NOMO-1 treated with dmso at 0.1 percent for 144 hours (cell line): ENCODE measurements around the gene CCDC191.

ENCODE experiments used
- DNase-seq: peaks from one replicate; lab custom pipeline; 2025; ENCODE audit not compliant: unreplicated experiment; lab: John Stamatoyannopoulos, UW

CCDC191 gene

GRCh38 chr3:114056130-114057010 lies at the start of gene CCDC191, which contains the start of gene QTRT2:
Gene CCDC191 (minus strand): TSS chr3:114056526. CDS start chr3:114056466, 60 bp downstream.
Gene QTRT2 (plus strand): TSS chr3:114056737. CDS start chr3:114065258, 8,521 bp downstream.
- DNase-seq = peak; percentile 100

- DNase-seq = no peak
Measured at GRCh38 chr3:114104414-114104813, 48.1 kb upstream of the CCDC191 start.

GRCh38 chr3:114103858-114104257 lies 47.5 kb upstream of the CCDC191 start:
- no peak for DNase-seq

- DNase-seq = no peak
Measured at GRCh38 chr3:114103181-114103580, 46.9 kb upstream of the CCDC191 start.

GRCh38 chr3:114101101-114101500 lies 44.8 kb upstream of the CCDC191 start:
- DNase-seq = no peak

- no peak for DNase-seq
Measured at GRCh38 chr3:114095796-114096195, 39.5 kb upstream of the CCDC191 start.

GRCh38 chr3:114093596-114093995 lies 37.3 kb upstream of the CCDC191 start:
- no peak for DNase-seq

GRCh38 chr3:114093016-114093380 lies 36.7 kb upstream of the CCDC191 start:
- no peak for DNase-seq

- peak; percentile 47 for DNase-seq
Measured at GRCh38 chr3:114092151-114093015, 36.1 kb upstream of the CCDC191 start.

- no peak for DNase-seq
Measured at GRCh38 chr3:114089675-114090074, 33.3 kb upstream of the CCDC191 start.

GRCh38 chr3:114086356-114086755 lies 30.0 kb upstream of the CCDC191 start:
- DNase-seq = no peak

- DNase-seq = no peak
Measured at GRCh38 chr3:114083112-114083511, 26.8 kb upstream of the CCDC191 start.

- DNase-seq = no peak
Measured at GRCh38 chr3:114081037-114081436, 24.7 kb upstream of the CCDC191 start.

- DNase-seq = no peak
Measured at GRCh38 chr3:114080201-114080600, 23.9 kb upstream of the CCDC191 start.

- DNase-seq = no peak
Measured at GRCh38 chr3:114079761-114080160, 23.4 kb upstream of the CCDC191 start.

- no peak for DNase-seq
Measured at GRCh38 chr3:114078126-114078525, 21.8 kb upstream of the CCDC191 start.

- DNase-seq = no peak
Measured at GRCh38 chr3:114076711-114077110, 20.4 kb upstream of the CCDC191 start.

- DNase-seq = no peak
Measured at GRCh38 chr3:114071786-114072185, 15.5 kb upstream of the CCDC191 start.

GRCh38 chr3:114068336-114068735 lies 12.0 kb upstream of the CCDC191 start:
- DNase-seq = no peak

- DNase-seq = no peak
Measured at GRCh38 chr3:114067804-114068203, 11.5 kb upstream of the CCDC191 start.

GRCh38 chr3:114060906-114061655 lies 4.8 kb upstream of the CCDC191 start:
- no peak for DNase-seq
